ENCODE data around the gene MEX3C. TPM values are rescaled to one million over a fixed set of nuclear protein-coding genes. Genes with fewer than 3 reads are reported as not detected.

The MEX3C gene
- total and polyA plus RNA-seq, 2 experiments from 2014 or later: 28.8 to 109 TPM

DNA sequence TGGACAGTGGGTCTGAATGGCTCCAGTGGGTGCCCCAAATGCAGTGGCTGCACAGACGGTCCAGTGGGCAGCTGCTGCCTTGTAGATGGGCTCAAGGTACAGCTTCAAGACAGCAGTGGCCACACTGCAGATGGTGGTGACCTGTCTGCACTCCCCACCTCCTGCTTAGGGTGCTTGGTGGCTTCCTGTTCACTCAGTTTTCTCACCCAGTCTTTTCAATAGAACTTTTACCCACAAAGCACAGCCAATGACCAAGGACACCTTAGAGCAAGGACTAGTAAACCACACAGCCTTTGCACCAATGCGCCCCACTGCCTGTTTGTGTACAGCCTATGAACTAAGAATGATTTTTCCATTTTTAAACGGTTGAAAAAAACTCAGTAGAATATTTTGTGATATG, 34.9 kb downstream of the MEX3C start:
- no peaks in the 10 kb centered on the region for H3K9me3 Mint-ChIP-seq
- no peak overlapping the region for H3K27ac Mint-ChIP-seq
- Histone ChIP-seq H2AFZ (no peak overlapping the region), H3K36me3 (ENCODE audit: insufficient read depth) (no peaks in the 10 kb centered on the region), H3K79me2 (replicated peaks; ENCODE audit: insufficient read depth) (no peaks in the 10 kb centered on the region), H3K4me1 (ENCODE audit: insufficient read depth) (peaks cover 8% of the 10 kb centered on the region), H3K9me2 (ENCODE audit: insufficient read depth) (0 out of 2 replicates have a peak, but pooled peaks cover 7% of the 10 kb centered on the region), H3K4me3 (no peak overlapping the region), H3K27me3 (ENCODE audit: insufficient read depth) (no peaks in the 10 kb centered on the region), H4K20me1 (replicated peaks; ENCODE audit: insufficient read depth) (no peaks in the 10 kb centered on the region), H3F3A (replicated peaks; ENCODE audit: low read depth) (no peaks in the 10 kb centered on the region), H3K4me2 (no peak overlapping the region), H3K27ac (ENCODE audit: low read depth) (no peak overlapping the region)
- ATAC-seq (no peak), DNase-seq (ENCODE audit: low spot score) (no peak)
- peaks cover 29% of the 10 kb centered on the region for H3K4me1 Mint-ChIP-seq
- no peaks in the 10 kb centered on the region for H3K36me3 Mint-ChIP-seq (ENCODE audit: low read depth)
- no peak for TF ChIP-seq EZH2 (IDR thresholded peaks at IDR 0.05; ENCODE audit: low read depth, unreplicated experiment)
- TF ChIP-seq, protein P1, sequence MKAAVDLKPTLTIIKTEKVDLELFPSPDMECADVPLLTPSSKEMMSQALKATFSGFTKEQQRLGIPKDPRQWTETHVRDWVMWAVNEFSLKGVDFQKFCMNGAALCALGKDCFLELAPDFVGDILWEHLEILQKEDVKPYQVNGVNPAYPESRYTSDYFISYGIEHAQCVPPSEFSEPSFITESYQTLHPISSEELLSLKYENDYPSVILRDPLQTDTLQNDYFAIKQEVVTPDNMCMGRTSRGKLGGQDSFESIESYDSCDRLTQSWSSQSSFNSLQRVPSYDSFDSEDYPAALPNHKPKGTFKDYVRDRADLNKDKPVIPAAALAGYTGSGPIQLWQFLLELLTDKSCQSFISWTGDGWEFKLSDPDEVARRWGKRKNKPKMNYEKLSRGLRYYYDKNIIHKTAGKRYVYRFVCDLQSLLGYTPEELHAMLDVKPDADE (IDR thresholded peaks at IDR 0.05): no peak
- no peak for TF ChIP-seq NANOG (IDR thresholded peaks at IDR 0.05; ENCODE audit: borderline replicate concordance)
- no peak for TF ChIP-seq JUNB (IDR thresholded peaks at IDR 0.05; ENCODE audit: unreplicated experiment)
- no peak overlapping the region for H3K4me3 Mint-ChIP-seq
- peaks cover 9% of the 10 kb centered on the region for H3K27me3 Mint-ChIP-seq (ENCODE audit: insufficient read depth, low read depth, poor library complexity)

DNA sequence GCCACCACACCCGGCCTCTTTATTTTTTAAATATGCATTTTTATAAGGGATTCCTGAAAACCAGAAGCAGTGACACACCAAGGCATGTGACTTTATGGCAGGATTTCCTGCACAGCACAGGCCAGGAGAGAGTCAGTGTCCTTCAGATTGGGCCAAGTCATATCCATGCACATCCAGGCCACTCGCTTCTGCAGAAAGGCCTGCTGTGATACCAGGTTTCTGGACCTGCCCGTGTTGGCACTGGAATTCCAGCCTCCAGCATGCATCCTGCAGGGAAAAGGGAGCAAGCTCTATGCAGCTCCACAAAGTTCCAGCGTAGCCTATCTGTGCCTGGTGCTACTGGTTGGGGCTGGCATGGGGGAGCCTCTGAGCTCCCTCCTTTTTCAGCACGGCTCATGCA, 36.8 kb downstream of the MEX3C start:
- H4K20me1 ChIP-seq (replicated peaks; ENCODE audit: insufficient read depth): no peaks in the 10 kb centered on the region
- no peak overlapping the region for H3K4me3 Mint-ChIP-seq
- H3K27me3 ChIP-seq (ENCODE audit: insufficient read depth): no peaks in the 10 kb centered on the region
- no peaks in the 10 kb centered on the region for H3K36me3 ChIP-seq (ENCODE audit: insufficient read depth)
- no peaks in the 10 kb centered on the region for H3K36me3 Mint-ChIP-seq (ENCODE audit: low read depth)
- no peak overlapping the region for H3K4me2 ChIP-seq
- H3K27ac Mint-ChIP-seq: no peak overlapping the region
- TF ChIP-seq POLR2AphosphoS5 (IDR thresholded peaks at IDR 0.05; ENCODE audit: low read depth) (no peak), EZH2 (IDR thresholded peaks at IDR 0.05; ENCODE audit: low read depth, unreplicated experiment) (no peak), STAT1 (IDR thresholded peaks at IDR 0.05; ENCODE audit: unreplicated experiment) (no peak), JUNB (IDR thresholded peaks at IDR 0.05; ENCODE audit: unreplicated experiment) (no peak), ZNF114 (CRISPR knock-in tag; IDR thresholded peaks at IDR 0.05) (no peak), CREB1 (CRISPR knock-in tag; IDR thresholded peaks at IDR 0.05; ENCODE audit: low read depth) (no peak), EZH2phosphoT487 (IDR thresholded peaks at IDR 0.05; ENCODE audit: unreplicated experiment) (no peak), NANOG (IDR thresholded peaks at IDR 0.05; ENCODE audit: borderline replicate concordance) (no peak)
- TF ChIP-seq, protein P2, sequence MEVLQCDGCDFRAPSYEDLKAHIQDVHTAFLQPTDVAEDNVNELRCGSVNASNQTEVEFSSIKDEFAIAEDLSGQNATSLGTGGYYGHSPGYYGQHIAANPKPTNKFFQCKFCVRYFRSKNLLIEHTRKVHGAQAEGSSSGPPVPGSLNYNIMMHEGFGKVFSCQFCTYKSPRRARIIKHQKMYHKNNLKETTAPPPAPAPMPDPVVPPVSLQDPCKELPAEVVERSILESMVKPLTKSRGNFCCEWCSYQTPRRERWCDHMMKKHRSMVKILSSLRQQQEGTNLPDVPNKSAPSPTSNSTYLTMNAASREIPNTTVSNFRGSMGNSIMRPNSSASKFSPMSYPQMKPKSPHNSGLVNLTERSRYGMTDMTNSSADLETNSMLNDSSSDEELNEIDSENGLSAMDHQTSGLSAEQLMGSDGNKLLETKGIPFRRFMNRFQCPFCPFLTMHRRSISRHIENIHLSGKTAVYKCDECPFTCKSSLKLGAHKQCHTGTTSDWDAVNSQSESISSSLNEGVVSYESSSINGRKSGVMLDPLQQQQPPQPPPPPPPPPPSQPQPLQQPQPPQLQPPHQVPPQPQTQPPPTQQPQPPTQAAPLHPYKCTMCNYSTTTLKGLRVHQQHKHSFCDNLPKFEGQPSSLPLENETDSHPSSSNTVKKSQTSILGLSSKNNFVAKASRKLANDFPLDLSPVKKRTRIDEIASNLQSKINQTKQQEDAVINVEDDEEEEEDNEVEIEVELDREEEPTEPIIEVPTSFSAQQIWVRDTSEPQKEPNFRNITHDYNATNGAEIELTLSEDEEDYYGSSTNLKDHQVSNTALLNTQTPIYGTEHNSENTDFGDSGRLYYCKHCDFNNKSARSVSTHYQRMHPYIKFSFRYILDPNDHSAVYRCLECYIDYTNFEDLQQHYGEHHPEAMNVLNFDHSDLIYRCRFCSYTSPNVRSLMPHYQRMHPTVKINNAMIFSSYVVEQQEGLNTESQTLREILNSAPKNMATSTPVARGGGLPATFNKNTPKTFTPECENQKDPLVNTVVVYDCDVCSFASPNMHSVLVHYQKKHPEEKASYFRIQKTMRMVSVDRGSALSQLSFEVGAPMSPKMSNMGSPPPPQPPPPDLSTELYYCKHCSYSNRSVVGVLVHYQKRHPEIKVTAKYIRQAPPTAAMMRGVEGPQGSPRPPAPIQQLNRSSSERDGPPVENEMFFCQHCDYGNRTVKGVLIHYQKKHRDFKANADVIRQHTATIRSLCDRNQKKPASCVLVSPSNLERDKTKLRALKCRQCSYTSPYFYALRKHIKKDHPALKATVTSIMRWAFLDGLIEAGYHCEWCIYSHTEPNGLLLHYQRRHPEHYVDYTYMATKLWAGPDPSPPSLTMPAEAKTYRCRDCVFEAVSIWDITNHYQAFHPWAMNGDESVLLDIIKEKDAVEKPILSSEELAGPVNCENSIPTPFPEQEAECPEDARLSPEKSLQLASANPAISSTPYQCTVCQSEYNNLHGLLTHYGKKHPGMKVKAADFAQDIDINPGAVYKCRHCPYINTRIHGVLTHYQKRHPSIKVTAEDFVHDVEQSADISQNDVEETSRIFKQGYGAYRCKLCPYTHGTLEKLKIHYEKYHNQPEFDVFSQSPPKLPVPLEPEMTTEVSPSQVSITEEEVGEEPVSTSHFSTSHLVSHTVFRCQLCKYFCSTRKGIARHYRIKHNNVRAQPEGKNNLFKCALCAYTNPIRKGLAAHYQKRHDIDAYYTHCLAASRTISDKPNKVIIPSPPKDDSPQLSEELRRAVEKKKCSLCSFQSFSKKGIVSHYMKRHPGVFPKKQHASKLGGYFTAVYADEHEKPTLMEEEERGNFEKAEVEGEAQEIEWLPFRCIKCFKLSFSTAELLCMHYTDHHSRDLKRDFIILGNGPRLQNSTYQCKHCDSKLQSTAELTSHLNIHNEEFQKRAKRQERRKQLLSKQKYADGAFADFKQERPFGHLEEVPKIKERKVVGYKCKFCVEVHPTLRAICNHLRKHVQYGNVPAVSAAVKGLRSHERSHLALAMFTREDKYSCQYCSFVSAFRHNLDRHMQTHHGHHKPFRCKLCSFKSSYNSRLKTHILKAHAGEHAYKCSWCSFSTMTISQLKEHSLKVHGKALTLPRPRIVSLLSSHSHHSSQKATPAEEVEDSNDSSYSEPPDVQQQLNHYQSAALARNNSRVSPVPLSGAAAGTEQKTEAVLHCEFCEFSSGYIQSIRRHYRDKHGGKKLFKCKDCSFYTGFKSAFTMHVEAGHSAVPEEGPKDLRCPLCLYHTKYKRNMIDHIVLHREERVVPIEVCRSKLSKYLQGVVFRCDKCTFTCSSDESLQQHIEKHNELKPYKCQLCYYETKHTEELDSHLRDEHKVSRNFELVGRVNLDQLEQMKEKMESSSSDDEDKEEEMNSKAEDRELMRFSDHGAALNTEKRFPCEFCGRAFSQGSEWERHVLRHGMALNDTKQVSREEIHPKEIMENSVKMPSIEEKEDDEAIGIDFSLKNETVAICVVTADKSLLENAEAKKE (CRISPR knock-in tag; IDR thresholded peaks at IDR 0.05): no peak
- TF ChIP-seq, protein P3, sequence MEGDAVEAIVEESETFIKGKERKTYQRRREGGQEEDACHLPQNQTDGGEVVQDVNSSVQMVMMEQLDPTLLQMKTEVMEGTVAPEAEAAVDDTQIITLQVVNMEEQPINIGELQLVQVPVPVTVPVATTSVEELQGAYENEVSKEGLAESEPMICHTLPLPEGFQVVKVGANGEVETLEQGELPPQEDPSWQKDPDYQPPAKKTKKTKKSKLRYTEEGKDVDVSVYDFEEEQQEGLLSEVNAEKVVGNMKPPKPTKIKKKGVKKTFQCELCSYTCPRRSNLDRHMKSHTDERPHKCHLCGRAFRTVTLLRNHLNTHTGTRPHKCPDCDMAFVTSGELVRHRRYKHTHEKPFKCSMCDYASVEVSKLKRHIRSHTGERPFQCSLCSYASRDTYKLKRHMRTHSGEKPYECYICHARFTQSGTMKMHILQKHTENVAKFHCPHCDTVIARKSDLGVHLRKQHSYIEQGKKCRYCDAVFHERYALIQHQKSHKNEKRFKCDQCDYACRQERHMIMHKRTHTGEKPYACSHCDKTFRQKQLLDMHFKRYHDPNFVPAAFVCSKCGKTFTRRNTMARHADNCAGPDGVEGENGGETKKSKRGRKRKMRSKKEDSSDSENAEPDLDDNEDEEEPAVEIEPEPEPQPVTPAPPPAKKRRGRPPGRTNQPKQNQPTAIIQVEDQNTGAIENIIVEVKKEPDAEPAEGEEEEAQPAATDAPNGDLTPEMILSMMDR (conservative IDR thresholded peaks at IDR 0.05; ENCODE audit: low read depth in 2 of 2): no peak
- H3K79me2 ChIP-seq (replicated peaks; ENCODE audit: insufficient read depth): no peaks in the 10 kb centered on the region
- H3K4me1 ChIP-seq (ENCODE audit: insufficient read depth): no peaks in the 10 kb centered on the region
- peaks cover 9% of the 10 kb centered on the region for H3K27me3 Mint-ChIP-seq (ENCODE audit: insufficient read depth, low read depth, poor library complexity)
- H3F3A ChIP-seq (replicated peaks; ENCODE audit: low read depth): no peaks in the 10 kb centered on the region
- H3K27ac ChIP-seq (ENCODE audit: low read depth): no peak overlapping the region
- H3K9me2 ChIP-seq (ENCODE audit: insufficient read depth): 0 out of 2 replicates have a peak, but pooled peaks cover 4% of the 10 kb centered on the region
- DNase-seq (ENCODE audit: low spot score) (no peak), ATAC-seq (no peak)
- no peak overlapping the region for H2AFZ ChIP-seq
- peaks cover 20% of the 10 kb centered on the region for H3K4me1 Mint-ChIP-seq
- no peaks in the 10 kb centered on the region for H3K9me3 Mint-ChIP-seq
- H3K4me3 ChIP-seq: no peak overlapping the region
